Measurements from ENCODE around the gene ZNF350.

DNA sequence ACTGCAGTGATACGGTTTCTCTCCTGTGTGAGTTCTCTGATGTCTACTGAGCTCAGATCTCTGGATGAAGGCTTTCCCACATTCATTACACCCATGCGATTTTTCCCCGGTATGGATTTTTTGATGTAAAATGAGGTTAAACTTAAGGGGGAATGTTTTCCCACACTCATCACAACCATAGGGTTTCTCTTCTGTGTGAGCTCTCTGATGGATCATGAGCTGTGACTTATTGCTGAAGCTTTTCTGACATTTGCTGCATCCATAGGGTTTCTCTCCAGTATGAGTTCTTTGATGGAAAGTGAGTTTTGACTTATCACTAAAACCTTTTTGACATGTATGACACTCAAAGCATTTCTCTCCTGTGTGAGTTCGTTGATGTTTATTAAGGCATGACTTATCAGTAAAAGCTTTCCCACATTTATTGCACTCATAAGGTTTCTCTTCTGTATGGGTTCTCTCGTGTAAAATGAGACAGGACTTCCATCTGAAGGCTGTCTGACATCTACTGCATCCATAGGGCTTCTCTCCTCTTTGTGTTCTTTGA lies 71.2 kb downstream of the ZNF350 start:
- TF ChIP-seq EZH2phosphoT487 (IDR thresholded peaks at IDR 0.05; ENCODE audit: low read length) (no peak), CTCF (IDR thresholded peaks at IDR 0.05; ENCODE audit: low read length) (no peak)

All from MM.1S (cell line).